Germinal center (tissue), 1 donor: ENCODE results near the gene IPO11.
"Not testable (repeated sequence)": the region's sequence is repeated elsewhere in the genome, so short reads cannot be mapped to it uniquely, and the experiment has no call there.

ENCODE experiments used
- DNase-seq: peaks from one replicate; pipeline ENCODE4 v3.0.0; 2012; ENCODE audit warnings: mixed read lengths, low spot score

IPO11 gene

GRCh38 chr5:62649025-62649424 lies 236.5 kb downstream of the IPO11 start:
- no peak for DNase-seq

GRCh38 chr5:62649476-62650113 lies 237.0 kb downstream of the IPO11 start:
- DNase-seq = no peak

- no peak for DNase-seq
Observed at GRCh38 chr5:62650197-62650596, 237.6 kb downstream of the IPO11 start.

GRCh38 chr5:62652225-62652624 lies 239.7 kb downstream of the IPO11 start:
- DNase-seq = no peak

- DNase-seq = no peak
Observed at GRCh38 chr5:62653001-62653863, 240.7 kb downstream of the IPO11 start.

- DNase-seq = no peak
Observed at GRCh38 chr5:62653864-62654575, 241.5 kb downstream of the IPO11 start.

- not testable (repeated sequence) for DNase-seq
Observed at GRCh38 chr5:62657772-62658171, 245.2 kb downstream of the IPO11 start.

GRCh38 chr5:62661126-62661525 lies 248.6 kb downstream of the IPO11 start:
- no peak for DNase-seq

- no peak for DNase-seq
Observed at GRCh38 chr5:62662521-62662920, 250.0 kb downstream of the IPO11 start.

GRCh38 chr5:62671479-62671878 lies 258.9 kb downstream of the IPO11 start:
- DNase-seq = no peak

- not testable (repeated sequence) for DNase-seq
Observed at GRCh38 chr5:62676596-62676995, 264.0 kb downstream of the IPO11 start.
